Osteoblast (primary cell): ENCODE data around the gene COL4A2. TPM values are rescaled to one million over a fixed set of nuclear protein-coding genes. Genes with fewer than 3 reads are reported as not detected.

Experiments
- DNase-seq: peaks from one replicate; pipeline ENCODE4 v3.0.0; 2011; ENCODE audit warnings: low spot score, mixed read lengths; ENCODE audit not compliant: insufficient read length; ENCODE audit errors: missing footprints
- H2AFZ ChIP-seq: 2 replicates; pipeline ENCODE4 v1.6.0; 2011; ENCODE audit warnings: mild to moderate bottlenecking, low read length
- H3K27ac ChIP-seq: 2 replicates; pipeline ENCODE4 v1.5.1; 2011; ENCODE audit warnings: mild to moderate bottlenecking, low read depth, low read length, moderate library complexity
- H3K27me3 ChIP-seq: 2 replicates; pipeline ENCODE4 v1.6.0; 2012; ENCODE audit warnings: mild to moderate bottlenecking, control low read depth, inconsistent platforms, low read length, moderate library complexity; ENCODE audit not compliant: insufficient read depth
- H3K36me3 ChIP-seq: 2 replicates; pipeline ENCODE4 v1.5.1; 2011; ENCODE audit warnings: mild to moderate bottlenecking, low read length, control low read depth, moderate library complexity; ENCODE audit not compliant: insufficient read depth
- H3K4me1 ChIP-seq: 2 replicates; pipeline ENCODE4 v1.5.1; 2011; ENCODE audit warnings: mild to moderate bottlenecking, low read length, control low read depth, moderate library complexity; ENCODE audit not compliant: insufficient read depth
- H3K4me2 ChIP-seq: 2 replicates; pipeline ENCODE4 v1.6.0; 2011; ENCODE audit warnings: mild to moderate bottlenecking, low read length; ENCODE audit not compliant: insufficient read depth
- H3K4me3 ChIP-seq: fragments of 200-600 bp; sonication (generic); 3 replicates; pipeline ENCODE4 v1.5.1; 2012; ENCODE audit warnings: mild to moderate bottlenecking, low read length, inconsistent platforms; ENCODE audit not compliant: insufficient read depth
- H3K79me2 ChIP-seq: 2 replicates; pipeline ENCODE4 v1.6.0; 2012; ENCODE audit warnings: mild to moderate bottlenecking, low read length, control low read depth, inconsistent platforms; ENCODE audit not compliant: insufficient read depth
- H3K9me3 ChIP-seq: 2 replicates; pipeline ENCODE4 v1.5.1; 2011; ENCODE audit warnings: low read depth, low read length, control low read depth
- H4K20me1 ChIP-seq: 2 replicates; pipeline ENCODE4 v1.6.0; 2012; ENCODE audit warnings: mild to moderate bottlenecking, low read length, control low read depth; ENCODE audit not compliant: insufficient read depth
- CTCF ChIP-seq: IDR thresholded peaks from 2 replicates; pipeline ENCODE4 v1.5.1; 2011; ENCODE audit warnings: mild to moderate bottlenecking, low read depth, low read length, moderate library complexity; ENCODE audit errors: extremely low read depth
- total RNA-seq: library from RNA; depleted of rRNA; stranded (reverse); fragments of >200 nt; gene quantifications from 2 replicates; pipeline ENCODE4 v1.2.3, GENCODE V29; 2012

COL4A2 gene
- total RNA-seq, 1 donor, result 267 TPM

DNA sequence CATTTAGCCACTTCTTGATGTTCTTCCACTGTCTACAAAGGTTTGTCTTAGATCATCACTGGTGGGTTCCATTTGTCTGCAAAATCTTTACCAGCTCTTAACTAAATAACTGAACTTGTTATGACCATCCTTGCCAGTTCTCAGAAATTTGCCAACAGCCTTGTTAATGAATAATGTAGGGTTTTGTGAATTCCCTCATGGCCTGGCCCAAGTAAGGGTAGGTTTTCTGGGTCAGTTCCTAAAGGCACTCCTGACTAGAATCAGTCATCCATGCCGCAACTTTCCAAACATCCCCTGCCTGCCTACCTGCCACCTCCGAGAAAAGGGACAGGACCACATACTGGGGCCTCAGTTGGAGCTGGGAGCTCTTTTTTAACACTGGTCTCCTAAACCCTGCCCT lies 4.1 kb upstream of the COL4A2 start:
- peaks cover 92% of the 10 kb centered on the region for H3K79me2 ChIP-seq
- DNase-seq, result no peak
- TF ChIP-seq CTCF, result no peak
- peak overlapping the region; percentile 27 for H3K27ac ChIP-seq
- no peaks in the 10 kb centered on the region for H3K27me3 ChIP-seq
- H3K4me2 ChIP-seq, result peak overlapping the region; percentile 9
- no peak overlapping the region for H2AFZ ChIP-seq
- peaks cover 50% of the 10 kb centered on the region for H3K4me1 ChIP-seq
- no peak overlapping the region for H3K4me3 ChIP-seq
- H3K36me3 ChIP-seq, result peaks cover 35% of the 10 kb centered on the region
- peaks cover 70% of the 10 kb centered on the region for H4K20me1 ChIP-seq
- H3K9me3 ChIP-seq, result no peaks in the 10 kb centered on the region

DNA sequence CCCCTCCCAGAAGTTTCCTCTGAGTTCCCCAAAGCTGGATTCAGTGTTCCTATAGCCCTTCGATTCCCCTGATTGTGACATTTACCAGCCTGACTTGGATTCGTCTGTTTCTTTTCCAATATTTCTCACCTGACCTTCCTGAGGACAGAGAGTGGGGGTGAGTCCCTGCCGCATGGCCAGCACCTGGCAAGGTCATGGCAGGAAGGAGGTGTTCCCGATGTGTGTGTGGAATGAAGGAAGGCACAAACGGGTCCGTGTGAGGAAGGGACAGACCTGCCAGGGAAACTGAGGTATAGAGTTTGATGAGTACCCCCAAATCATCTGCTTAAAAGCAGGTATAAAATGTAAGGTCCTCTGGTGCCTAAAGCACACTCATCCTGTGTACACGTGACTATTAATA lies 3.4 kb upstream of the COL4A2 start:
- Histone ChIP-seq H3K4me1 (peaks cover 50% of the 10 kb centered on the region), H3K4me3 (no peak overlapping the region), H3K27me3 (no peaks in the 10 kb centered on the region), H3K27ac (peak overlapping the region; percentile 27), H3K9me3 (no peaks in the 10 kb centered on the region), H2AFZ (no peak overlapping the region), H3K4me2 (peak overlapping the region; percentile 98), H3K79me2 (peaks cover 93% of the 10 kb centered on the region), H4K20me1 (peaks cover 74% of the 10 kb centered on the region), H3K36me3 (peaks cover 33% of the 10 kb centered on the region)
- TF ChIP-seq CTCF, result no peak
- no peak for DNase-seq

- Histone ChIP-seq H4K20me1 (peaks cover 74% of the 10 kb centered on the region), H3K36me3 (peaks cover 35% of the 10 kb centered on the region), H3K9me3 (no peaks in the 10 kb centered on the region), H3K4me1 (peaks cover 54% of the 10 kb centered on the region), H3K79me2 (peaks cover 93% of the 10 kb centered on the region), H2AFZ (no peak overlapping the region), H3K4me3 (peak overlapping the region; percentile 97), H3K4me2 (peak overlapping the region; percentile 98), H3K27me3 (no peaks in the 10 kb centered on the region), H3K27ac (peak overlapping the region; percentile 84)
- peak; percentile 88 for DNase-seq
- TF ChIP-seq CTCF, result no peak
Measured at GRCh38 chr13:110304256-110304655, 2.8 kb upstream of the COL4A2 start.

DNA sequence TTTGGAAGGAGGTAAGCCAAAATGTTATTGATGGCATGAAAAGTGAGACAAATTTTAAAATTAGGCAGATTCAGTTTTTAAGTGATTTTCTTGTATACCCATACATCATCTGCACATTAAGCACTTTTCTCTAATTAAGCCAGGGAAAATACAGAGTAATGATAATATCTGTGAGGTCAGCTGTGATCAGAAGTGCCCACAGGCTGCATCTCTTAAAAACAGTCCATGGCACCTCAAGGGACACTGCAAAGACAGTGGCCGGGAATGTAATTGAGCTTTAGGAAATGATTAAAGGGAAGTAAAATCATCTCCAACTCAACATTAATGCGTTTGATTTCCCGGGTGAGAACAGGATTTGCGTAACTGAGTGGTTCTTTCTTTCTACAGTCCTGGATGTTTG lies 2.1 kb upstream of the COL4A2 start:
- H3K4me1 ChIP-seq, result peaks cover 61% of the 10 kb centered on the region

More for the DNA sequence above, 2.1 kb upstream of the COL4A2 start:
- Histone ChIP-seq H4K20me1 (peaks cover 72% of the 10 kb centered on the region), H3K27ac (peak overlapping the region; percentile 84), H3K79me2 (peaks cover 96% of the 10 kb centered on the region), H3K36me3 (peaks cover 37% of the 10 kb centered on the region), H3K4me3 (peak overlapping the region; percentile 97), H2AFZ (no peak overlapping the region), H3K9me3 (no peaks in the 10 kb centered on the region), H3K4me2 (peak overlapping the region; percentile 98), H3K27me3 (no peaks in the 10 kb centered on the region)
- DNase-seq, result no peak
- no peak for TF ChIP-seq CTCF
